Activated CD8-positive, alpha-beta memory T cell treated with anti-CD3 and anti-CD28 coated beads for 48 hours (primary cell): ENCODE measurements around the gene FN1.
"Not testable (repeated sequence)": the region's sequence is repeated elsewhere in the genome, so short reads cannot be mapped to it uniquely, and the experiment has no call there.

Source experiments
- DNase-seq, 3 experiments: peaks; one replicate each; pipeline ENCODE4 v3.0.0-alpha.2; 2020; ENCODE audit warnings: low read depth in 2 of 3, low spot score in 2 of 3

FN1 gene

GRCh38 chr2:215409331-215410127 lies 26.3 kb downstream of the FN1 start:
- DNase-seq = peak; percentile 3 to 10 (median 8)

GRCh38 chr2:215408441-215408840 lies 27.4 kb downstream of the FN1 start:
- DNase-seq = not testable (repeated sequence)

- no peak for DNase-seq
Measured at GRCh38 chr2:215407590-215408264, 28.1 kb downstream of the FN1 start.

GRCh38 chr2:215407061-215407460 lies 28.8 kb downstream of the FN1 start:
- DNase-seq = no peak

- no peak for DNase-seq
Measured at GRCh38 chr2:215405722-215406581, 29.9 kb downstream of the FN1 start.

- DNase-seq = no peak
Measured at GRCh38 chr2:215404348-215405012, 31.4 kb downstream of the FN1 start.

GRCh38 chr2:215403441-215404347 lies 32.2 kb downstream of the FN1 start:
- no peak for DNase-seq

- DNase-seq = no peak
Measured at GRCh38 chr2:215401896-215402379, 33.9 kb downstream of the FN1 start.

GRCh38 chr2:215399067-215399716 lies 36.7 kb downstream of the FN1 start:
- DNase-seq = no peak

- no peak for DNase-seq
Measured at GRCh38 chr2:215397632-215398341, 38.1 kb downstream of the FN1 start.

- no peak for DNase-seq
Measured at GRCh38 chr2:215396595-215397313, 39.1 kb downstream of the FN1 start.

GRCh38 chr2:215395687-215396460 lies 40.0 kb downstream of the FN1 start:
- DNase-seq = no peak

GRCh38 chr2:215394102-215394805 lies 41.6 kb downstream of the FN1 start:
- DNase-seq = no peak

- DNase-seq = no peak
Measured at GRCh38 chr2:215392687-215393270, 43.1 kb downstream of the FN1 start.

GRCh38 chr2:215392164-215392563 lies 43.7 kb downstream of the FN1 start:
- no peak for DNase-seq

GRCh38 chr2:215391531-215391930 lies 44.3 kb downstream of the FN1 start:
- no peak for DNase-seq
